PC-9 (cell line): Measurements from ENCODE around the gene CNTNAP5. TPM values are rescaled to one million over a fixed set of nuclear protein-coding genes. Genes with fewer than 3 reads are reported as not detected.

Experiments used
- BruUV-seq: library from RNA; stranded (reverse); fragments of 400-500 nt; replicated peaks from 2 replicates; lab custom pipeline; 2021; lab: Mats Ljungman, UMichigan
- CTCF ChIA-PET: fragments of 300-600 bp; sonication (Branson Sonifier 250); formaldehyde crosslinking; loops from one replicate; lab custom pipeline; 2022; ENCODE audit warnings: antibody characterized with exemption; lab: Charles Lee
- POLR2A ChIA-PET: fragments of 300-600 bp; sonication (Branson Sonifier 250); formaldehyde crosslinking; loops from one replicate; lab custom pipeline; 2022; ENCODE audit warnings: antibody characterized with exemption; ENCODE audit not compliant: unreplicated experiment; lab: Charles Lee
- DNase-seq, 2 experiments: peaks; one replicate each; pipeline versions ENCODE4 v3.0.0 to v3.0.0-alpha.2; 2015 to 2022; ENCODE audit warnings: mixed read lengths in 1 of 2
- H2AFZ ChIP-seq: fragments of 200-600 bp; sonication (generic); 2 replicates; pipeline ENCODE4 v1.8.1; 2017; ENCODE audit warnings: antibody characterized with exemption
- H3F3A ChIP-seq: fragments of 200-600 bp; sonication (generic); 2 replicates; pipeline ENCODE4 v1.8.1; 2017; ENCODE audit warnings: antibody characterized with exemption, mild to moderate bottlenecking, low read depth; ENCODE audit not compliant: insufficient read depth
- H3K27ac ChIP-seq: fragments of 200-600 bp; sonication (generic); 2 replicates; pipeline ENCODE4 v1.6.1; 2016; ENCODE audit warnings: mixed run types
- H3K27me3 ChIP-seq: fragments of 200-600 bp; sonication (generic); 2 replicates; pipeline ENCODE4 v1.6.1; 2016; ENCODE audit warnings: low read depth, mixed run types; ENCODE audit not compliant: insufficient read depth
- H3K36me3 ChIP-seq: fragments of 200-600 bp; sonication (generic); 2 replicates; pipeline ENCODE4 v1.6.1; 2016; ENCODE audit warnings: low read depth, mixed run types
- H3K4me1 ChIP-seq: fragments of 200-600 bp; sonication (generic); replicated peaks from 2 replicates; pipeline ENCODE4 v1.6.1; 2016; ENCODE audit warnings: mixed run types; ENCODE audit not compliant: insufficient read depth
- H3K4me2 ChIP-seq: fragments of 200-600 bp; sonication (generic); 2 replicates; pipeline ENCODE4 v1.6.1; 2017; ENCODE audit warnings: mixed run types
- H3K4me3 ChIP-seq: fragments of 200-600 bp; sonication (generic); 2 replicates; pipeline ENCODE4 v1.6.1; 2016; ENCODE audit warnings: mixed run types
- H3K79me2 ChIP-seq: fragments of 200-600 bp; sonication (generic); 2 replicates; pipeline ENCODE4 v1.6.1; 2017; ENCODE audit warnings: low read depth, mixed run types
- H3K9me2 ChIP-seq: fragments of 200-600 bp; sonication (generic); 2 replicates; pipeline ENCODE4 v1.8.1; 2017; ENCODE audit warnings: mild to moderate bottlenecking; ENCODE audit not compliant: insufficient read depth
- H3K9me3 ChIP-seq: fragments of 200-600 bp; sonication (generic); 2 replicates; pipeline ENCODE4 v1.8.1; 2016; ENCODE audit warnings: low read depth; ENCODE audit not compliant: insufficient read depth
- H4K20me1 ChIP-seq: fragments of 200-600 bp; sonication (generic); 2 replicates; pipeline ENCODE4 v1.8.1; 2017; ENCODE audit not compliant: insufficient read depth
- CTCF ChIP-seq: fragments of 200-600 bp; sonication (generic); conservative IDR thresholded peaks from 2 replicates; pipeline ENCODE4 v1.6.1; 2017; ENCODE audit warnings: mixed run types, antibody characterized with exemption, mild to moderate bottlenecking, moderate library complexity
- EZH2 ChIP-seq: fragments of 200-600 bp; sonication (generic); IDR thresholded peaks from 2 replicates; pipeline ENCODE4 v1.8.0; 2017; ENCODE audit warnings: antibody characterized with exemption, low read depth
- intact Hi-C: fragments of 100-400 bp; cut with micrococcal nuclease; formaldehyde crosslinking; loops from one replicate; pipeline ENCODE4 v1.10.0; 2022; ENCODE audit not compliant: unreplicated experiment
- total RNA-seq: library from RNA; stranded (reverse); gene quantifications from 2 replicates; pipeline ENCODE4 v1.2.3, GENCODE V29; 2021

Gene CNTNAP5
- total RNA-seq, 1 experiment from 2014 or later, result not detected

GRCh38 chr2:124580263-124580662 lies 555.2 kb downstream of the CNTNAP5 start:
- H3K4me2 ChIP-seq, result no peak overlapping the region
- no peak for TF ChIP-seq CTCF
- no peak for TF ChIP-seq EZH2

GRCh38 chr2:124582387-124582786 lies 557.3 kb downstream of the CNTNAP5 start:
- Histone ChIP-seq H3K4me2 (no peak overlapping the region), H3K9me2 (no peaks in the 10 kb centered on the region), H4K20me1 (no peaks in the 10 kb centered on the region), H3K36me3 (no peaks in the 10 kb centered on the region), H3K79me2 (no peaks in the 10 kb centered on the region), H3K27ac (no peak overlapping the region), H3K27me3 (peaks cover 22% of the 10 kb centered on the region), H3K4me3 (no peak overlapping the region), H2AFZ (no peak overlapping the region), H3F3A (no peaks in the 10 kb centered on the region), H3K9me3 (no peaks in the 10 kb centered on the region), H3K4me1 (no peaks in the 10 kb centered on the region)
- BruUV-seq, result no TSS peak
- ChIA-PET CTCF (no interaction called here), POLR2A (no interaction called here)
- no peak for DNase-seq
- no peak for TF ChIP-seq EZH2
- TF ChIP-seq CTCF, result no peak
- intact Hi-C loops, result no loop called here

More at GRCh38 chr2:124580263-124580662, 555.2 kb downstream of the CNTNAP5 start:
- H2AFZ ChIP-seq, result no peak overlapping the region
- no peaks in the 10 kb centered on the region for H3K9me2 ChIP-seq
- H3F3A ChIP-seq, result no peaks in the 10 kb centered on the region
- no peaks in the 10 kb centered on the region for H3K9me3 ChIP-seq
- H3K36me3 ChIP-seq, result no peaks in the 10 kb centered on the region
- no TSS peak for BruUV-seq
- CTCF ChIA-PET, result no interaction called here
- no peak overlapping the region for H3K4me3 ChIP-seq
- no peak for DNase-seq
- H3K4me1 ChIP-seq, result no peaks in the 10 kb centered on the region
- intact Hi-C loops, result no loop called here
- H4K20me1 ChIP-seq, result no peaks in the 10 kb centered on the region
- POLR2A ChIA-PET, result no interaction called here
- no peak overlapping the region for H3K27ac ChIP-seq
- no peaks in the 10 kb centered on the region for H3K79me2 ChIP-seq
- H3K27me3 ChIP-seq, result peaks cover 22% of the 10 kb centered on the region

- Histone ChIP-seq H3K9me2 (no peaks in the 10 kb centered on the region), H4K20me1 (no peaks in the 10 kb centered on the region), H3K4me1 (no peaks in the 10 kb centered on the region), H2AFZ (no peak overlapping the region), H3F3A (no peaks in the 10 kb centered on the region), H3K9me3 (no peaks in the 10 kb centered on the region), H3K27ac (no peak overlapping the region), H3K4me3 (no peak overlapping the region), H3K4me2 (no peak overlapping the region), H3K79me2 (no peaks in the 10 kb centered on the region), H3K27me3 (peaks cover 22% of the 10 kb centered on the region), H3K36me3 (no peaks in the 10 kb centered on the region)
- CTCF ChIA-PET, result no interaction called here
- DNase-seq, result no peak
- TF ChIP-seq CTCF (no peak), EZH2 (no peak)
- no TSS peak for BruUV-seq
- POLR2A ChIA-PET, result no interaction called here
- intact Hi-C loops, result no loop called here
Observed at GRCh38 chr2:124584615-124585014, 559.5 kb downstream of the CNTNAP5 start.
